ENCODE data around the gene CLIC4.

GRCh38 chr1:24856787-24857506 lies 111.7 kb downstream of the CLIC4 start:
- TF ChIP-seq, protein P1, sequence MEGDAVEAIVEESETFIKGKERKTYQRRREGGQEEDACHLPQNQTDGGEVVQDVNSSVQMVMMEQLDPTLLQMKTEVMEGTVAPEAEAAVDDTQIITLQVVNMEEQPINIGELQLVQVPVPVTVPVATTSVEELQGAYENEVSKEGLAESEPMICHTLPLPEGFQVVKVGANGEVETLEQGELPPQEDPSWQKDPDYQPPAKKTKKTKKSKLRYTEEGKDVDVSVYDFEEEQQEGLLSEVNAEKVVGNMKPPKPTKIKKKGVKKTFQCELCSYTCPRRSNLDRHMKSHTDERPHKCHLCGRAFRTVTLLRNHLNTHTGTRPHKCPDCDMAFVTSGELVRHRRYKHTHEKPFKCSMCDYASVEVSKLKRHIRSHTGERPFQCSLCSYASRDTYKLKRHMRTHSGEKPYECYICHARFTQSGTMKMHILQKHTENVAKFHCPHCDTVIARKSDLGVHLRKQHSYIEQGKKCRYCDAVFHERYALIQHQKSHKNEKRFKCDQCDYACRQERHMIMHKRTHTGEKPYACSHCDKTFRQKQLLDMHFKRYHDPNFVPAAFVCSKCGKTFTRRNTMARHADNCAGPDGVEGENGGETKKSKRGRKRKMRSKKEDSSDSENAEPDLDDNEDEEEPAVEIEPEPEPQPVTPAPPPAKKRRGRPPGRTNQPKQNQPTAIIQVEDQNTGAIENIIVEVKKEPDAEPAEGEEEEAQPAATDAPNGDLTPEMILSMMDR (IDR thresholded peaks at IDR 0.05) = no peak
- TF ChIP-seq EP300 (IDR thresholded peaks at IDR 0.05) = no peak

Data from upper lobe of left lung (tissue), 4 donors.